CD14-positive monocyte (primary cell): Measurements from ENCODE around the gene RIT2. TPM values are rescaled to one million over a fixed set of nuclear protein-coding genes. Genes with fewer than 3 reads are reported as not detected.

Source experiments
- DNase-seq, 3 donors: peaks; one replicate each; pipeline ENCODE4 v3.0.0-alpha.2; 2011 to 2022
- H2AFZ ChIP-seq: 2 replicates; pipeline ENCODE4 v1.6.0; 2012; ENCODE audit warnings: mild to moderate bottlenecking, low read depth, low read length, inconsistent platforms; ENCODE audit not compliant: insufficient read depth, poor library complexity, severe bottlenecking
- H3K27ac ChIP-seq, 2 donors: 1 replicate in 1 of 2; 2 replicates in 1 of 2; pipeline ENCODE4 v1.5.1; 2012 to 2013; ENCODE audit warnings: low read length in 2 of 2, control low read depth in 1 of 2, inconsistent platforms in 1 of 2, low read depth in 1 of 2, mild to moderate bottlenecking in 1 of 2
- H3K27me3 ChIP-seq, 2 donors: one replicate each; pipeline versions ENCODE4 v1.6.0 to v1.6.1; 2011 to 2013; ENCODE audit warnings: low read length in 2 of 2; ENCODE audit not compliant: control insufficient read depth in 2 of 2, insufficient read depth in 2 of 2
- H3K36me3 ChIP-seq, 2 donors: replicated peaks in 1 of 2; 1 replicate in 1 of 2; 2 replicates in 1 of 2; pipeline versions ENCODE4 v1.5.1 to v1.6.1; 2012 to 2013; ENCODE audit warnings: low read length in 2 of 2, control low read depth in 1 of 2, inconsistent platforms in 1 of 2, mild to moderate bottlenecking in 1 of 2; ENCODE audit not compliant: insufficient read depth in 2 of 2, control insufficient read depth in 1 of 2
- H3K4me1 ChIP-seq, 2 donors: 1 replicate in 1 of 2; 2 replicates in 1 of 2; pipeline versions ENCODE4 v1.5.1 to v1.6.1; 2012 to 2013; ENCODE audit warnings: low read length in 2 of 2, control low read depth in 1 of 2, inconsistent platforms in 1 of 2, mild to moderate bottlenecking in 1 of 2, moderate library complexity in 1 of 2; ENCODE audit not compliant: insufficient read depth in 2 of 2, control insufficient read depth in 1 of 2
- H3K4me2 ChIP-seq: replicated peaks from 2 replicates; pipeline ENCODE3; 2012; ENCODE audit warnings: low read length, moderate library complexity, mild to moderate bottlenecking; ENCODE audit not compliant: poor library complexity, severe bottlenecking; ENCODE audit errors: extremely low read depth
- H3K4me3 ChIP-seq, 3 experiments: fragments of 200-600 bp in 1 of 3; sonication (generic) in 1 of 3; replicated peaks in 1 of 3; 1 replicate in 2 of 3; 2 replicates in 1 of 3; pipeline ENCODE4 v1.5.1; 2011 to 2013; ENCODE audit warnings: low read length in 3 of 3, mild to moderate bottlenecking in 3 of 3, control low read depth in 2 of 3, low read depth in 2 of 3, inconsistent platforms in 1 of 3, moderate library complexity in 1 of 3
- H3K79me2 ChIP-seq: 2 replicates; pipeline ENCODE4 v1.6.0; 2012; ENCODE audit warnings: mild to moderate bottlenecking, control low read depth, inconsistent platforms, low read length, moderate library complexity; ENCODE audit not compliant: insufficient read depth
- H3K9ac ChIP-seq: 2 replicates; pipeline ENCODE4 v1.6.0; 2017; ENCODE audit warnings: low read length, mild to moderate bottlenecking; ENCODE audit not compliant: insufficient read depth, poor library complexity, severe bottlenecking
- H3K9me3 ChIP-seq, 2 donors: replicated peaks in 1 of 2; 1 replicate in 1 of 2; 2 replicates in 1 of 2; pipeline versions ENCODE4 v1.5.1 to v1.6.1; 2012 to 2013; ENCODE audit warnings: low read length in 2 of 2, control low read depth in 1 of 2; ENCODE audit not compliant: control insufficient read depth in 1 of 2, insufficient read depth in 1 of 2
- H4K20me1 ChIP-seq: 2 replicates; pipeline ENCODE4 v1.6.0; 2012; ENCODE audit warnings: mild to moderate bottlenecking, low read length, control low read depth, moderate library complexity; ENCODE audit not compliant: insufficient read depth
- H3K27ac Mint-ChIP-seq, 7 donors: one replicate each; pipeline ENCODE4 v1.8.0; 2020; ENCODE audit warnings: mild to moderate bottlenecking in 7 of 7, mixed read lengths in 7 of 7, moderate library complexity in 6 of 7, inconsistent platforms in 2 of 7
- H3K27me3 Mint-ChIP-seq, 3 donors: one replicate each; pipeline ENCODE4 v1.8.0; 2021 to 2022; ENCODE audit warnings: low read depth in 3 of 3, mild to moderate bottlenecking in 3 of 3, mixed read lengths in 3 of 3, moderate library complexity in 3 of 3, inconsistent platforms in 1 of 3
- H3K36me3 Mint-ChIP-seq, 2 donors: one replicate each; pipeline ENCODE4 v1.8.0; 2020; ENCODE audit warnings: mixed read lengths in 2 of 2, inconsistent platforms in 1 of 2, mild to moderate bottlenecking in 1 of 2
- H3K4me1 Mint-ChIP-seq: one replicate; pipeline ENCODE4 v1.8.0; 2020; ENCODE audit warnings: mild to moderate bottlenecking, mixed read lengths
- H3K4me3 Mint-ChIP-seq, 2 donors: one replicate each; pipeline ENCODE4 v1.8.0; 2020; ENCODE audit warnings: mild to moderate bottlenecking in 2 of 2, mixed read lengths in 2 of 2, moderate library complexity in 1 of 2
- H3K9me3 Mint-ChIP-seq, 7 donors: one replicate each; pipeline ENCODE4 v1.8.0; 2020 to 2022; ENCODE audit warnings: mixed read lengths in 7 of 7, mild to moderate bottlenecking in 6 of 7, moderate library complexity in 6 of 7, inconsistent platforms in 2 of 7
- WGBS: methylation state at CpG from one replicate; pipeline ENCODE4 v1.1.5; 2013; ENCODE audit warnings: missing lambda C conversion rate; ENCODE audit not compliant: insufficient coverage; 5-methylcytosine and 5-hydroxymethylcytosine counted together
- intact Hi-C, 2 donors: fragments of 100-400 bp; cut with micrococcal nuclease; formaldehyde crosslinking; loops; one replicate each; pipeline versions ENCODE4 v1.15.0 to v1.15.1; 2023
- polyA plus RNA-seq, 3 donors: library from polyadenylated mRNA; depleted of rRNA in 1 of 3; unstranded in 2 of 3; stranded (reverse) in 1 of 3; fragments of 300-500 nt in 2 of 3; fragments of >200 nt in 1 of 3; fragmentation: Illumina TruSeq in 2 of 3; gene quantifications; 1 replicate in 2 of 3; 2 replicates in 1 of 3; pipeline ENCODE4 v1.2.3, GENCODE V29; 2012 to 2021
- TF ChIP-seq, protein P1 (sequence below): fragments of 200-600 bp; IDR thresholded peaks from one replicate; pipeline ENCODE4 v1.8.0; 2022; ENCODE audit warnings: antibody characterized with exemption, mild to moderate bottlenecking

Gene RIT2
- polyA plus RNA-seq, 3 donors: not detected

DNA sequence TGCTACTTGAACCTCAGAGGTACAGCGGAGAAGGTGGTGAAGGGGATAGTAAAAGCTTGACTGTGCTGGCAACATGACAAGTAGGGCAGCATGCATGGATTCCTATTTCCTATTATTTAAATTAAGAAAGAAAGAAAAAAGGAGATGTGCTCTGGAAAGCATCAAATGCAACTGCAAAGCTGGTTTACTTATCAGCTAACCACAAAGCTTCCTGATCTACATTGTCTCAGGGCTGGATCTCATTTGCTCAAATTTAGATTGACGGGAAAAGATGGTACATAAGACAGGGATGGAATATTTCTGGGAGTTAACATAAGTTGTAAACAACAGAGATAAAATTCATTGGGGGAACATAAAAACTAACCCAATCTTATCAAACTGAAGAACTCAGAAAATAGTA is 178.0 kb downstream of the RIT2 start:
- Mint-ChIP-seq H3K9me3 (peaks cover 0 to 6% (median 0%) of the 10 kb centered on the region in 7 donors), H3K4me1 (no peaks in the 10 kb centered on the region), H3K27ac (no peak overlapping the region), H3K4me3 (no peak overlapping the region), H3K36me3 (no peaks in the 10 kb centered on the region), H3K27me3 (peaks cover 0 to 5% (median 1%) of the 10 kb centered on the region in 3 donors)
- H2AFZ ChIP-seq: no peak overlapping the region
- no peaks in the 10 kb centered on the region for H3K27me3 ChIP-seq
- no peak overlapping the region for H3K4me2 ChIP-seq
- no peak overlapping the region for H3K9ac ChIP-seq
- H3K79me2 ChIP-seq: no peaks in the 10 kb centered on the region
- H3K9me3 ChIP-seq: no peaks in the 10 kb centered on the region
- H4K20me1 ChIP-seq: no peaks in the 10 kb centered on the region
- TF ChIP-seq, protein P1, sequence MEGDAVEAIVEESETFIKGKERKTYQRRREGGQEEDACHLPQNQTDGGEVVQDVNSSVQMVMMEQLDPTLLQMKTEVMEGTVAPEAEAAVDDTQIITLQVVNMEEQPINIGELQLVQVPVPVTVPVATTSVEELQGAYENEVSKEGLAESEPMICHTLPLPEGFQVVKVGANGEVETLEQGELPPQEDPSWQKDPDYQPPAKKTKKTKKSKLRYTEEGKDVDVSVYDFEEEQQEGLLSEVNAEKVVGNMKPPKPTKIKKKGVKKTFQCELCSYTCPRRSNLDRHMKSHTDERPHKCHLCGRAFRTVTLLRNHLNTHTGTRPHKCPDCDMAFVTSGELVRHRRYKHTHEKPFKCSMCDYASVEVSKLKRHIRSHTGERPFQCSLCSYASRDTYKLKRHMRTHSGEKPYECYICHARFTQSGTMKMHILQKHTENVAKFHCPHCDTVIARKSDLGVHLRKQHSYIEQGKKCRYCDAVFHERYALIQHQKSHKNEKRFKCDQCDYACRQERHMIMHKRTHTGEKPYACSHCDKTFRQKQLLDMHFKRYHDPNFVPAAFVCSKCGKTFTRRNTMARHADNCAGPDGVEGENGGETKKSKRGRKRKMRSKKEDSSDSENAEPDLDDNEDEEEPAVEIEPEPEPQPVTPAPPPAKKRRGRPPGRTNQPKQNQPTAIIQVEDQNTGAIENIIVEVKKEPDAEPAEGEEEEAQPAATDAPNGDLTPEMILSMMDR: no peak
- intact Hi-C loops: no loop called here
- H3K27ac ChIP-seq: no peak overlapping the region
- no peak for DNase-seq
- no CpG with 5 or more reads among the region's 2 CpGs for WGBS
- H3K4me1 ChIP-seq: no peaks in the 10 kb centered on the region
- H3K36me3 ChIP-seq: no peaks in the 10 kb centered on the region
- H3K4me3 ChIP-seq: no peak overlapping the region

DNA sequence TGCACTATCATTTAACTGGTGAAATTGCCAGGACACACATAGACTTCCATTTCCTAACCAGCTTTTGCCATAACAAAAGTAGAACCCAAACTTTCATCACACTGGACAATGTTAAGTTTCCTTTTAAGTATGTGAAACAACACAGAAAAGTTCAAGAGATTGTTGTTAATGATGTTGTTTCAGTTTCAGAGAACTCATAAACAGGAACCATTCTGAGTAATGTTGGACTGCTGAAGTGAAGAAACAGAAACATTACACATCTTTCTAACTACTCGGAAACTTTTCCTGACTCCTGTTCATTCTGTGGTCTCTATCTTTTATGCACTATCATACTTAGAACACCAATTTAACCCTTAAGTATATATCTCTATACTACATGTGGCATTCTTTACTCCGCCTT is 179.2 kb downstream of the RIT2 start:
- intact Hi-C loops: no loop called here
- TF ChIP-seq, protein P1: no peak
- Histone ChIP-seq H3K9ac (no peak overlapping the region), H4K20me1 (no peaks in the 10 kb centered on the region), H2AFZ (no peak overlapping the region), H3K79me2 (no peaks in the 10 kb centered on the region), H3K9me3 (no peaks in the 10 kb centered on the region), H3K4me3 (no peak overlapping the region), H3K36me3 (no peaks in the 10 kb centered on the region), H3K27ac (no peak overlapping the region), H3K27me3 (no peaks in the 10 kb centered on the region), H3K4me1 (no peaks in the 10 kb centered on the region), H3K4me2 (no peak overlapping the region)
- DNase-seq: no peak
- WGBS: no CpG with 5 or more reads among the region's 2 CpGs
- H3K4me1 Mint-ChIP-seq: no peaks in the 10 kb centered on the region
- H3K36me3 Mint-ChIP-seq: no peaks in the 10 kb centered on the region
- peaks cover 0 to 5% (median 1%) of the 10 kb centered on the region in 3 donors for H3K27me3 Mint-ChIP-seq
- peaks cover 0 to 6% (median 0%) of the 10 kb centered on the region in 7 donors for H3K9me3 Mint-ChIP-seq
- H3K4me3 Mint-ChIP-seq: no peak overlapping the region
- H3K27ac Mint-ChIP-seq: no peak overlapping the region
